Measurements from ENCODE around the gene MAN1A2. TPM values are rescaled to one million over a fixed set of nuclear protein-coding genes. Genes with fewer than 3 reads are reported as not detected.

The MAN1A2 gene
- total RNA-seq, 2 experiments from 2014 or later = 18.5 to 20.4 TPM

- Mint-ChIP-seq H3K9me3 (ENCODE audit: low read depth) (no peaks in the 10 kb centered on the region), H3K27ac (no peak overlapping the region), H3K4me3 (no peak overlapping the region), H3K27me3 (peaks cover 2% of the 10 kb centered on the region), H3K4me1 (peaks cover 7% of the 10 kb centered on the region), H3K36me3 (ENCODE audit: low read depth) (no peaks in the 10 kb centered on the region)
- ChIA-PET POLR2A (no interaction called here), CTCF (interaction anchor here (0.6 to 2.2 kb wide), 4 partner anchors 19 to 327 kb away, joined by 3 to 6 read pairs (median 4); no protein-coding TSS in a partner anchor)
- DNase-seq (no peak), ATAC-seq (no peak)
- intact Hi-C loops (cut with DNase I, micrococcal nuclease) = no loop called here
These were observed 200.7 kb downstream of the MAN1A2 start for GRCh38 chr1:117567976-117568375.

- Mint-ChIP-seq H3K27ac (no peak overlapping the region), H3K36me3 (ENCODE audit: low read depth) (no peaks in the 10 kb centered on the region), H3K4me1 (peaks cover 15% of the 10 kb centered on the region), H3K27me3 (peaks cover 2% of the 10 kb centered on the region), H3K4me3 (no peak overlapping the region), H3K9me3 (ENCODE audit: low read depth) (no peaks in the 10 kb centered on the region)
- intact Hi-C loops (cut with DNase I, micrococcal nuclease) = no loop called here
- ATAC-seq (no peak), DNase-seq (no peak)
- POLR2A ChIA-PET = no interaction called here
- CTCF ChIA-PET = interaction anchor here (1.4 to 2.2 kb wide), 3 partner anchors 20 to 185 kb away, joined by 3 to 6 read pairs (median 4); no protein-coding TSS in a partner anchor
These were observed 201.8 kb downstream of the MAN1A2 start for GRCh38 chr1:117568999-117569398.

GRCh38 chr1:117569856-117570255 is 202.6 kb downstream of the MAN1A2 start:
- H3K27me3 Mint-ChIP-seq = no peaks in the 10 kb centered on the region
- ChIA-PET CTCF (interaction anchor here (1.2 to 1.9 kb wide), 2 partner anchors 35 to 188 kb away, joined by 3 to 5 read pairs; no protein-coding TSS in a partner anchor), POLR2A (no interaction called here)
- H3K9me3 Mint-ChIP-seq (ENCODE audit: low read depth) = no peaks in the 10 kb centered on the region
- no peak overlapping the region for H3K27ac Mint-ChIP-seq
- H3K4me1 Mint-ChIP-seq = peaks cover 17% of the 10 kb centered on the region
- intact Hi-C loops (cut with DNase I, micrococcal nuclease) = no loop called here
- DNase-seq (no peak), ATAC-seq (no peak)
- H3K36me3 Mint-ChIP-seq (ENCODE audit: low read depth) = no peaks in the 10 kb centered on the region
- no peak overlapping the region for H3K4me3 Mint-ChIP-seq

- no peak overlapping the region for H3K27ac Mint-ChIP-seq
- POLR2A ChIA-PET = no interaction called here
- H3K4me3 Mint-ChIP-seq = no peak overlapping the region
- no peaks in the 10 kb centered on the region for H3K36me3 Mint-ChIP-seq (ENCODE audit: low read depth)
- CTCF ChIA-PET = interaction anchor here (0.6 to 1.9 kb wide), 5 partner anchors 35 to 187 kb away, joined by 3 to 5 read pairs (median 4); no protein-coding TSS in a partner anchor
- ATAC-seq (no peak), DNase-seq (no peak)
- H3K4me1 Mint-ChIP-seq = peaks cover 17% of the 10 kb centered on the region
- H3K9me3 Mint-ChIP-seq (ENCODE audit: low read depth) = no peaks in the 10 kb centered on the region
- no peaks in the 10 kb centered on the region for H3K27me3 Mint-ChIP-seq
- intact Hi-C loops (cut with DNase I, micrococcal nuclease) = no loop called here
These were observed 203.8 kb downstream of the MAN1A2 start for GRCh38 chr1:117570988-117571409.

GRCh38 chr1:117571496-117571895 is 204.2 kb downstream of the MAN1A2 start:
- ChIA-PET CTCF (interaction anchor here (0.6 to 1.9 kb wide), 3 partner anchors 36 to 187 kb away, joined by 3 to 5 read pairs (median 4); no protein-coding TSS in a partner anchor), POLR2A (no interaction called here)
- ATAC-seq (no peak), DNase-seq (no peak)
- Mint-ChIP-seq H3K4me3 (no peak overlapping the region), H3K27me3 (no peaks in the 10 kb centered on the region), H3K27ac (no peak overlapping the region), H3K4me1 (peaks cover 17% of the 10 kb centered on the region), H3K36me3 (ENCODE audit: low read depth) (no peaks in the 10 kb centered on the region), H3K9me3 (ENCODE audit: low read depth) (no peaks in the 10 kb centered on the region)
- intact Hi-C loops (cut with DNase I, micrococcal nuclease) = no loop called here

- H3K27me3 Mint-ChIP-seq = no peaks in the 10 kb centered on the region
- DNase-seq = peak; percentile 39
- CTCF ChIA-PET = interaction anchor here (0.5 to 1.7 kb wide), 4 partner anchors 37 to 186 kb away, joined by 3 to 6 read pairs (median 3); no protein-coding TSS in a partner anchor
- H3K36me3 Mint-ChIP-seq (ENCODE audit: low read depth) = no peaks in the 10 kb centered on the region
- intact Hi-C loops (cut with DNase I, micrococcal nuclease) = no loop called here
- no peaks in the 10 kb centered on the region for H3K9me3 Mint-ChIP-seq (ENCODE audit: low read depth)
- peak; percentile 62 for ATAC-seq
- no peak overlapping the region for H3K4me3 Mint-ChIP-seq
- H3K27ac Mint-ChIP-seq = no peak overlapping the region
- peaks cover 17% of the 10 kb centered on the region for H3K4me1 Mint-ChIP-seq
- POLR2A ChIA-PET = no interaction called here
These were observed 205.3 kb downstream of the MAN1A2 start for GRCh38 chr1:117572546-117572945.

GRCh38 chr1:117573386-117574023 is 206.3 kb downstream of the MAN1A2 start:
- H3K36me3 Mint-ChIP-seq (ENCODE audit: low read depth) = no peaks in the 10 kb centered on the region
- ATAC-seq = peak; percentile 84
- intact Hi-C loops (cut with DNase I, micrococcal nuclease) = no loop called here
- H3K4me1 Mint-ChIP-seq = peaks cover 17% of the 10 kb centered on the region
- no peak overlapping the region for H3K27ac Mint-ChIP-seq
- POLR2A ChIA-PET = interaction anchor here (0.8 kb wide), 2 partner anchors 9 to 158 kb away, joined by 3 read pairs; no protein-coding TSS in a partner anchor
- no peaks in the 10 kb centered on the region for H3K9me3 Mint-ChIP-seq (ENCODE audit: low read depth)
- peak; percentile 38 for DNase-seq
- H3K27me3 Mint-ChIP-seq = no peaks in the 10 kb centered on the region
- CTCF ChIA-PET = interaction anchor here (0.5 to 1.7 kb wide), 4 partner anchors 38 to 185 kb away, joined by 3 to 6 read pairs (median 3); no protein-coding TSS in a partner anchor
- H3K4me3 Mint-ChIP-seq = no peak overlapping the region

GRCh38 chr1:117574161-117574835 is 207.0 kb downstream of the MAN1A2 start:
- Mint-ChIP-seq H3K4me3 (no peak overlapping the region), H3K4me1 (peaks cover 17% of the 10 kb centered on the region), H3K27me3 (no peaks in the 10 kb centered on the region), H3K27ac (no peak overlapping the region), H3K9me3 (ENCODE audit: low read depth) (no peaks in the 10 kb centered on the region), H3K36me3 (ENCODE audit: low read depth) (no peaks in the 10 kb centered on the region)
- ChIA-PET CTCF (no interaction called here), POLR2A (interaction anchor here (0.8 kb wide), 2 partner anchors 8 to 157 kb away, joined by 3 read pairs; no protein-coding TSS in a partner anchor)
- ATAC-seq = no peak
- intact Hi-C loops (cut with DNase I, micrococcal nuclease) = no loop called here
- no peak for DNase-seq

GRCh38 chr1:117575586-117576225 is 208.5 kb downstream of the MAN1A2 start:
- no peak overlapping the region for H3K27ac Mint-ChIP-seq
- intact Hi-C loops (cut with DNase I, micrococcal nuclease) = no loop called here
- peaks cover 17% of the 10 kb centered on the region for H3K4me1 Mint-ChIP-seq
- H3K36me3 Mint-ChIP-seq (ENCODE audit: low read depth) = no peaks in the 10 kb centered on the region
- ChIA-PET POLR2A (interaction anchor here (1.0 kb wide), 1 partner anchor 80 kb away, joined by 5 read pairs; no protein-coding TSS in a partner anchor), CTCF (interaction anchor here (0.6 to 1.2 kb wide), 2 partner anchors 63 to 179 kb away, joined by 3 read pairs; no protein-coding TSS in a partner anchor)
- no peak overlapping the region for H3K4me3 Mint-ChIP-seq
- no peaks in the 10 kb centered on the region for H3K27me3 Mint-ChIP-seq
- ATAC-seq (no peak), DNase-seq (no peak)
- no peaks in the 10 kb centered on the region for H3K9me3 Mint-ChIP-seq (ENCODE audit: low read depth)

GRCh38 chr1:117576236-117576635 is 209.0 kb downstream of the MAN1A2 start:
- CTCF ChIA-PET = interaction anchor here (0.7 to 1.2 kb wide), 2 partner anchors 63 to 308 kb away, joined by 3 read pairs; no protein-coding TSS in a partner anchor
- Mint-ChIP-seq H3K4me3 (no peak overlapping the region), H3K27ac (no peak overlapping the region), H3K27me3 (no peaks in the 10 kb centered on the region), H3K9me3 (ENCODE audit: low read depth) (no peaks in the 10 kb centered on the region), H3K36me3 (ENCODE audit: low read depth) (no peaks in the 10 kb centered on the region), H3K4me1 (peaks cover 17% of the 10 kb centered on the region)
- POLR2A ChIA-PET = interaction anchor here (1.0 kb wide), 1 partner anchor 80 kb away, joined by 5 read pairs; no protein-coding TSS in a partner anchor
- ATAC-seq = no peak
- no peak for DNase-seq
- intact Hi-C loops (cut with DNase I, micrococcal nuclease) = no loop called here

- Mint-ChIP-seq H3K9me3 (ENCODE audit: low read depth) (no peaks in the 10 kb centered on the region), H3K4me1 (peaks cover 16% of the 10 kb centered on the region), H3K27ac (no peak overlapping the region), H3K36me3 (ENCODE audit: low read depth) (no peaks in the 10 kb centered on the region), H3K4me3 (no peak overlapping the region), H3K27me3 (no peaks in the 10 kb centered on the region)
- intact Hi-C loops (cut with DNase I, micrococcal nuclease) = no loop called here
- CTCF ChIA-PET = interaction anchor here (0.7 kb wide), 2 partner anchors 11 to 72 kb away, joined by 3 read pairs; no protein-coding TSS in a partner anchor
- ATAC-seq (no peak), DNase-seq (no peak)
- POLR2A ChIA-PET = no interaction called here
These were observed 210.1 kb downstream of the MAN1A2 start for GRCh38 chr1:117577191-117577885.

Measured in activated CD4-positive, alpha-beta T cell treated with anti-CD3 and anti-CD28 coated beads for 36 hours (primary cell).